Left ventricle myocardium inferior (tissue), 1 donor: Measurements from ENCODE around the gene KBTBD12. TPM values are rescaled to one million over a fixed set of nuclear protein-coding genes. Genes with fewer than 3 reads are reported as not detected.

Experiments used
- DNase-seq: peaks from one replicate; pipeline ENCODE4 v3.0.0-alpha.2; 2020
- H3K27ac ChIP-seq: fragments of 200-600 bp; replicated peaks from 2 replicates; pipeline ENCODE4 v1.8.0; 2021
- H3K27me3 ChIP-seq: fragments of 200-600 bp; 2 replicates; pipeline ENCODE4 v1.8.0; 2021; ENCODE audit warnings: low read depth
- H3K36me3 ChIP-seq: fragments of 200-600 bp; 2 replicates; pipeline ENCODE4 v1.8.0; 2021
- H3K4me1 ChIP-seq: fragments of 200-600 bp; 2 replicates; pipeline ENCODE4 v1.8.0; 2021
- H3K4me3 ChIP-seq: fragments of 200-600 bp; 2 replicates; pipeline ENCODE4 v1.8.0; 2021; ENCODE audit warnings: mild to moderate bottlenecking, moderate library complexity
- H3K9me3 ChIP-seq: fragments of 200-600 bp; replicated peaks from 2 replicates; pipeline ENCODE4 v1.8.0; 2021
- intact Hi-C: fragments of 100-400 bp; cut with micrococcal nuclease; formaldehyde crosslinking; loops from one replicate; pipeline ENCODE4 v1.11.0; 2022
- total RNA-seq: library from RNA; stranded (reverse); fragmentation: NEBNext Ultra II Directional; extraction: Animal tissue kit (Norgen Biotek cat#: 25700); gene quantifications from one replicate; pipeline ENCODE4 v1.2.1, GENCODE V29; 2021
- TF ChIP-seq, protein P1 (sequence below): fragments of 200-600 bp; IDR thresholded peaks from 2 replicates; pipeline ENCODE4 v1.8.0; 2021; ENCODE audit warnings: antibody characterized with exemption, mild to moderate bottlenecking, borderline replicate concordance
- donor health status: DM: no; HTN: yes; CAD: no; lungs with severe emphysema.

KBTBD12 gene
- total RNA-seq, 1 donor from 2014 or later = 41.8 TPM

DNA sequence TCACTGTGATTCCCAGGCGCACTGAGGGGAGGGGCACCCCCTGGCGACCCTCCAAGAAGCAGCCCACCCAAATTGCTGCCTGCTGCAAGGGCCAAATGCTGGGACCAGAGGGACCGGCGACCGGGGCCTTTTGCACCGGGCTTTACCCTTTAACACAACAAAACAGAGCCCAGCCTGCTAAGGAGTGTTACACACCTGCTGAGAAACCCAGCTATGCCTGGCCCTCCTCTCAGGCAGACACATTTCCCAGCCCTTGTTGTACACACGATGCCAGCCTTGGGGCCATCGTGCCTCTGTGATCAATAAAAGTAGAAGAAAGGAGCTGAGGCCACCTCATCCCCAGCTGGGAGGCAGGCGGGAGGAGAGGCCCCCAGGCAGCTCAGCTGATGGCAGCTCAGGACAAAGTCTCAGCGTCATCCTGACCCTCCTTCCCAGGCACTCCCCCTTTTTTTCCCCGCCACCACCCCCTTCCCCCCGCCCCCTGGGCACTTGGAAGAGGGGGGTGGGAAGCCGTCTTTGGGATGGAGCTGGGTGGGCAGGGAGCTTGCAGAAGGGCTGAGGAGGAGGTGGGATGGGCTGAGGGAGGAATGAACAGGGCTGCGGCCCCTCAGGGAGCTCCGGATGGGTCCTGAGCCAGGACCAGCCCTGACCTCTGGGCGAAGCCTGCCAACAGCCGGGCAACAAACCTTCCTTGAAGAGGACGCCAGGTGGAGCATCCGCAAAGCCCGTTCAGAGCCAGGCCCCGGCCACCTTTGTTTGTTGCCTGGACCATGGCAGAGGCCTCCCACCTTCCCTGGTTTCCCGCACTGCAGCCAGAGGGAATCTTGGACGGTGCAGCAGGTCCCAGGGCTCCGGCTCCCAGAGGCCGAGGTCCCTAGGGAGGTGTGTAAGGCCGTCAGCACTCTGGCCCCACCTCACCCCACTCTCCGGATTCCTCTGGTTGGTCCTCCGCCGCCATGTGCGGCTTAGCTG, 91.3 kb downstream of the KBTBD12 start:
- Histone ChIP-seq H3K9me3 (no peaks in the 10 kb centered on the region), H3K27me3 (peaks cover 48% of the 10 kb centered on the region), H3K27ac (no peak overlapping the region), H3K4me3 (no peak overlapping the region), H3K4me1 (no peaks in the 10 kb centered on the region), H3K36me3 (no peaks in the 10 kb centered on the region)
- no peak for DNase-seq
- TF ChIP-seq, protein P1, sequence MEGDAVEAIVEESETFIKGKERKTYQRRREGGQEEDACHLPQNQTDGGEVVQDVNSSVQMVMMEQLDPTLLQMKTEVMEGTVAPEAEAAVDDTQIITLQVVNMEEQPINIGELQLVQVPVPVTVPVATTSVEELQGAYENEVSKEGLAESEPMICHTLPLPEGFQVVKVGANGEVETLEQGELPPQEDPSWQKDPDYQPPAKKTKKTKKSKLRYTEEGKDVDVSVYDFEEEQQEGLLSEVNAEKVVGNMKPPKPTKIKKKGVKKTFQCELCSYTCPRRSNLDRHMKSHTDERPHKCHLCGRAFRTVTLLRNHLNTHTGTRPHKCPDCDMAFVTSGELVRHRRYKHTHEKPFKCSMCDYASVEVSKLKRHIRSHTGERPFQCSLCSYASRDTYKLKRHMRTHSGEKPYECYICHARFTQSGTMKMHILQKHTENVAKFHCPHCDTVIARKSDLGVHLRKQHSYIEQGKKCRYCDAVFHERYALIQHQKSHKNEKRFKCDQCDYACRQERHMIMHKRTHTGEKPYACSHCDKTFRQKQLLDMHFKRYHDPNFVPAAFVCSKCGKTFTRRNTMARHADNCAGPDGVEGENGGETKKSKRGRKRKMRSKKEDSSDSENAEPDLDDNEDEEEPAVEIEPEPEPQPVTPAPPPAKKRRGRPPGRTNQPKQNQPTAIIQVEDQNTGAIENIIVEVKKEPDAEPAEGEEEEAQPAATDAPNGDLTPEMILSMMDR = no peak
- intact Hi-C loops = no loop called here

GRCh38 chr3:128007033-128007424, 92.0 kb downstream of the KBTBD12 start:
- H3K27ac ChIP-seq = no peak overlapping the region
- intact Hi-C loops = no loop called here
- H3K36me3 ChIP-seq = no peaks in the 10 kb centered on the region
- H3K4me3 ChIP-seq = no peak overlapping the region
- H3K9me3 ChIP-seq = no peaks in the 10 kb centered on the region
- no peak for DNase-seq
- H3K27me3 ChIP-seq = peaks cover 55% of the 10 kb centered on the region
- no peaks in the 10 kb centered on the region for H3K4me1 ChIP-seq
- TF ChIP-seq, protein P1 = no peak

DNA sequence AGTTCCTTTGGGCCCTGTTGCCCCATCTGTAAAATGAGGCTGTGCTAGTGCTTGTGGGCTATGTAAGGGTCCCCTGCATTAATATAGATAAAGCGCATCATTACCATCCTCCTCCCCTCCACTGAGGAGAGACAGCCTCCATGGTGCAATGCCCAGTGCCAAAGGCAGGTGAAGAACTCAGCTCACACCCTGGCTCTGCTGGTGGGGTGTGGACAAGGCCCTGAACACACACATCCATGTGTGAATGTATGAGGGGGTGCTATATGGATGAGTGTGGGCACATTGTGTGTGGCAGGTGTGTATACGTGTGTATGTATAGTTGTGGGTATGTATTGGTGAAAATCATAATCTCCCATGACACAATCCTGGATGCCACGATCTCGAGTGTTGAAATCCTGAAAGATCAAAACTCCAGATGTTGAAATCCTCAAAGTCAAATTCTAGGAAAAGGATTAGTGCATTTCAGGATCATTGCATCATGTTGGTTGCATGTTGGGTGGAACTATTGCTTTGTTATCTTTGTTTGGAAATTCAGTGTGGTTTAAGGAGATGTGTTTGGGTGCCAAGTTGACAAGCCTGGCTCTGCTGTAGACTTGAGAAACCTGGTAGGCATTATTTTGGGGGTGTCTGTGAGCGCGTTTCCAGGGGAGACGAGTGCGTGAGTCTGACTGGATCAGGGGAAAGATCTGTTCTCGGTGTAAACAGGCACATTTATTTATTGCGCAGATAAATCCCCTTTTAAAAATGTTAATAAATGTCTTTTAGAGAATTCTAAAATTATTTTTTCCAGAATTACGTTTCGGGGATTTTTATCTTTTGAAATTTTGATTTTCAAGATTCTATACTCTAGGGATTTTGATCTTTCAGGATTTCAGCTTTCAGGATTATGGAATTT, 95.2 kb downstream of the KBTBD12 start:
- intact Hi-C loops = no loop called here
- Histone ChIP-seq H3K4me3 (no peak overlapping the region), H3K27ac (no peak overlapping the region), H3K36me3 (no peaks in the 10 kb centered on the region), H3K4me1 (no peaks in the 10 kb centered on the region), H3K27me3 (peaks cover 50% of the 10 kb centered on the region), H3K9me3 (no peaks in the 10 kb centered on the region)
- DNase-seq = no peak
- TF ChIP-seq, protein P1 = no peak

DNA sequence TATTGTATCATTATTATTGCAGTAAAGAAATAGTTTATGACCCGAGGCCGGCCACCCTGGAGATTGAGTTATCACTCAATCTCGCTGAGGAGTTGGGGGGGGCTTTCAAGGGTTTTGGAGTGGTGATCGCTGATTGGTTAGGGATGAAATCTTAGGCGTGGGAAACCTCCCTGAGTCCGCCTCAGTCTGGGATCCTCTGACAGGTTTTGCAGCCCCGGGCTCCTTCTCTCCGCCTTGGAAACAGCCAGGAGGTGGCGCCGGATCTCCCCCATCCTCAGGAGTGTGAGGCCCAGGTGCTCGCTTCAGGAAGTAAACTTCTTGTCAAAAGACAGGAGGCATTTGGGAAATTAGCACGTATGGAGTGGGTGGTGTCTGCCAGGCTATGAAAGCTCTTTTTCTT, 96.1 kb downstream of the KBTBD12 start:
- no peak for DNase-seq
- intact Hi-C loops = no loop called here
- Histone ChIP-seq H3K4me3 (no peak overlapping the region), H3K27me3 (peaks cover 41% of the 10 kb centered on the region), H3K4me1 (no peaks in the 10 kb centered on the region), H3K9me3 (no peaks in the 10 kb centered on the region), H3K27ac (no peak overlapping the region), H3K36me3 (no peaks in the 10 kb centered on the region)
- TF ChIP-seq, protein P1 = peak; percentile 33

- no peaks in the 10 kb centered on the region for H3K4me1 ChIP-seq
- H3K27me3 ChIP-seq = peaks cover 32% of the 10 kb centered on the region
- DNase-seq = no peak
- intact Hi-C loops = no loop called here
- no peaks in the 10 kb centered on the region for H3K36me3 ChIP-seq
- no peak overlapping the region for H3K4me3 ChIP-seq
- H3K27ac ChIP-seq = no peak overlapping the region
- TF ChIP-seq, protein P1 = no peak
- no peaks in the 10 kb centered on the region for H3K9me3 ChIP-seq
These were observed 97.0 kb downstream of the KBTBD12 start for GRCh38 chr3:128012050-128012449.
